Muscle of leg (tissue), 11 donors: ENCODE data around the gene CDH4. TPM values are rescaled to one million over a fixed set of nuclear protein-coding genes. Genes with fewer than 3 reads are reported as not detected.

Experiments used
- DNase-seq: peaks from one replicate; pipeline ENCODE4 v3.0.0; 2013
- H3K27ac ChIP-seq: one replicate; pipeline ENCODE4 v1.5.1; 2013; ENCODE audit warnings: mild to moderate bottlenecking, low read length, control low read depth
- H3K27me3 ChIP-seq: one replicate; pipeline ENCODE4 v1.6.1; 2013; ENCODE audit warnings: low read length; ENCODE audit not compliant: control insufficient read depth, insufficient read depth
- H3K36me3 ChIP-seq: one replicate; pipeline ENCODE4 v1.6.1; 2013; ENCODE audit warnings: low read length; ENCODE audit not compliant: control insufficient read depth, insufficient read depth
- H3K4me1 ChIP-seq: one replicate; pipeline ENCODE4 v1.6.1; 2013; ENCODE audit warnings: low read length; ENCODE audit not compliant: control insufficient read depth, insufficient read depth
- H3K4me3 ChIP-seq: one replicate; pipeline ENCODE4 v1.5.1; 2013; ENCODE audit warnings: low read length, control low read depth
- H3K9me3 ChIP-seq: replicated peaks from 2 replicates; pipeline ENCODE4 v1.6.1; 2013; ENCODE audit warnings: low read depth, low read length; ENCODE audit not compliant: control insufficient read depth
- WGBS: methylation state at CpG from one replicate; pipeline ENCODE4 v1.1.5; 2013; ENCODE audit warnings: missing lambda C conversion rate; ENCODE audit not compliant: insufficient coverage; 5-methylcytosine and 5-hydroxymethylcytosine counted together
- polyA plus RNA-seq, 8 donors: library from polyadenylated mRNA; unstranded; fragments of 120-200 nt; gene quantifications; one replicate each; pipeline versions ENCODE4 v1.2.1 to v1.2.3, GENCODE V29; 2013; ENCODE audit warnings: inconsistent platforms in 1 of 8, low replicate concordance in 1 of 8; ENCODE audit not compliant: insufficient read length in 8 of 8, insufficient read depth in 1 of 8
- total RNA-seq: library from RNA; stranded (reverse); fragments of 120-200 nt; gene quantifications from one replicate; pipeline ENCODE4 v1.2.4, GENCODE V29; 2013

Gene CDH4
- total and polyA plus RNA-seq, 9 donors, result 0.66 to 1.4 (median 1.2) TPM

GRCh38 chr20:61837200-61837599, 585.1 kb downstream of the CDH4 start:
- WGBS, result 69% methylated on average over 4 of the region's 9 CpGs
- peaks cover 5% of the 10 kb centered on the region for H3K4me1 ChIP-seq
- no peaks in the 10 kb centered on the region for H3K9me3 ChIP-seq
- H3K4me3 ChIP-seq, result no peak overlapping the region
- no peak for DNase-seq
- no peaks in the 10 kb centered on the region for H3K27me3 ChIP-seq
- H3K27ac ChIP-seq, result no peak overlapping the region
- H3K36me3 ChIP-seq, result no peaks in the 10 kb centered on the region

DNA sequence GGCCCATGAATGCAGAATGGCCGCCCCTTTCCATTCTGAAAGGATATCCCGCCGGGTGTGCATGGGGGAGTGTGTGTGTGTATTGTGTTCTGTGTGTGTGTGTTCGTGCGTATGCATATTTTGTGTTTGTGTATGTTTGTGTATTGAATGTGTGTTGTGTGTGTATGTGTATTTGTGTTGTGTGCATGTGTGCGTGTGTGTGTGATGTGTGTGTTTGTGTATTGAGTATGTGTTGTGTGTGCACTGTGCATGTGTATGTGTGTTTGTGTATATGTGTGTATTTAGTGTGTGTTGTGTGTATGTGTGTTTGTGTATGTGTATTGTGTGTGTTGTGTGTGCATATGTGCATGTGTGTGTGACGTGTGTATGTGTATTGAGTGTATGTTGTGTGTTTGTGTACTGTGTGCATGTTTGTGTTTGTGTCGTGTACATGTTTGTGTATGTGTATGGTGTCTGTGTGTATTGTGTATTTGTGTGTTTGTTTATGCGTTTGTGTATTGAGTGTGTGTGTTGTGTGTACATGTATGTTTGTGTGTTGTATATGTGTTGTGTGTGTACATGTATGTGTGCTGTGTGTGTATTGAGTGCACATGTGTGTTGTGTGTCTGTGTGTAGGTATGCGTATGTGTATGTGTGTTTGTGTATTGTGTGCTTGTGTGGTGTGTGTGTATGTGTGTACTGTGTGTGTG, 587.3 kb downstream of the CDH4 start:
- Histone ChIP-seq H3K9me3 (no peaks in the 10 kb centered on the region), H3K36me3 (no peaks in the 10 kb centered on the region), H3K27me3 (no peaks in the 10 kb centered on the region), H3K27ac (no peak overlapping the region), H3K4me3 (no peak overlapping the region), H3K4me1 (peaks cover 5% of the 10 kb centered on the region)
- DNase-seq, result no peak
- WGBS, result 89% methylated on average over 10 of the region's 10 CpGs

- peaks cover 7% of the 10 kb centered on the region for H3K4me1 ChIP-seq
- DNase-seq, result peak; percentile 19
- WGBS, result 34% methylated on average over 19 of the region's 26 CpGs
- no peaks in the 10 kb centered on the region for H3K36me3 ChIP-seq
- no peak overlapping the region for H3K4me3 ChIP-seq
- H3K9me3 ChIP-seq, result no peaks in the 10 kb centered on the region
- no peaks in the 10 kb centered on the region for H3K27me3 ChIP-seq
- H3K27ac ChIP-seq, result no peak overlapping the region
Measured at GRCh38 chr20:61839912-61840778, 588.1 kb downstream of the CDH4 start.

DNA sequence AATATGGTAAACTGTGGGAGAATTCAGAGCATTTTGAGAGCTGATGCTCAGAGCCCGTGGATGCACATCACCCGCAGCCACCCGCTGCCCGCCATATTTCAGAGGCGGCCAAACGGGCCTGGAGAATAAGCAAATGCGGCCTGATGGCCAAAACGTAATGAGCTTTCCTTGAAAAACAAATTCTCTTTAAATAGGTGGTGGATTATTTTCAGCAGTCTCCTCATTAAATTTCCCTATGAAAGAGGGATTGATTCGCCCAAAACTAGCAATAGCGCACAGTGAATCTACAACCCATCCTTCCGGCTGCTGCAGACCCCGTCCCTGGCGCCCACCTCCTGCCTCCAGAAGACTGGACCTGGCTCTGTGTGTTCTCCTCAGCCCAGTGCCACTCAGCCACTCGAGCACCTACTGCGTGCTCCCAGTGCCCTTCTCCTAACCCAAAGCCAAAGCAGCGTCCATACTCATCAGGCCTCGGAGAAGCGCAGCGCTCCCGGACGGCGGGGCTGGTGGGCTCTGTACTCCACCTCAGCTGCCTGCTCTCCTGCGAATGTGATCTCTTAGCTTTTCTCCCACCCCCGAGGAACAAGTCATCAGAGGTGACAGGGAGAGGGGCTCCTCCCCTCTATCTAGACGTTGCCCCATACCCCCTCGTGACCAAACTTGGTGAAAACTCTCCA, 588.9 kb downstream of the CDH4 start:
- no peak overlapping the region for H3K4me3 ChIP-seq
- H3K27me3 ChIP-seq, result peaks cover 2% of the 10 kb centered on the region
- peaks cover 11% of the 10 kb centered on the region for H3K4me1 ChIP-seq
- no peaks in the 10 kb centered on the region for H3K9me3 ChIP-seq
- H3K36me3 ChIP-seq, result no peaks in the 10 kb centered on the region
- 85% methylated on average over 10 of the region's 26 CpGs for WGBS
- H3K27ac ChIP-seq, result no peak overlapping the region
- DNase-seq, result no peak

- Histone ChIP-seq H3K36me3 (no peaks in the 10 kb centered on the region), H3K27ac (no peak overlapping the region), H3K4me1 (peaks cover 11% of the 10 kb centered on the region), H3K9me3 (no peaks in the 10 kb centered on the region), H3K27me3 (peaks cover 4% of the 10 kb centered on the region), H3K4me3 (no peak overlapping the region)
- 70% methylated on average over 17 of the region's 18 CpGs for WGBS
- DNase-seq, result no peak
Measured at GRCh38 chr20:61841551-61841950, 589.5 kb downstream of the CDH4 start.

GRCh38 chr20:61841966-61842365, 589.9 kb downstream of the CDH4 start:
- peak; percentile 28 for DNase-seq
- Histone ChIP-seq H3K27me3 (peaks cover 4% of the 10 kb centered on the region), H3K4me1 (peaks cover 11% of the 10 kb centered on the region), H3K36me3 (no peaks in the 10 kb centered on the region), H3K27ac (no peak overlapping the region), H3K9me3 (no peaks in the 10 kb centered on the region), H3K4me3 (no peak overlapping the region)
- WGBS, result 33% methylated on average over 9 of the region's 9 CpGs

DNA sequence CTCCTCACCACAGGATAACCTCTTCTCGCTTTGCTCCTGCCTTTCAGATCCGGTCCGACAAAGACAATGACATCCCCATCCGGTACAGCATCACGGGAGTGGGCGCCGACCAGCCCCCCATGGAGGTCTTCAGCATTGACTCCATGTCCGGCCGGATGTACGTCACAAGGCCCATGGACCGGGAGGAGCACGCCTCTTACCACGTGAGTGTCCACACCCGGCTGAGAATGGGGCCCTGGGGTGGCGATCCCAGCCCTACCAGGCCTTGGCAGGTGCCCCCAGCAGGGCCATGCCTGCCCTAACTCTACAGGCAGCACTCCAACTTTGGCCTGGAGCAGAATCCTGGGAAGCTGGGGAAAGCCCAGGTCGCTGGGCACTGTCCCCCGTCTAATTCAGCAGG, 592.6 kb downstream of the CDH4 start:
- Histone ChIP-seq H3K4me1 (peaks cover 11% of the 10 kb centered on the region), H3K9me3 (no peaks in the 10 kb centered on the region), H3K27me3 (peaks cover 7% of the 10 kb centered on the region), H3K36me3 (no peaks in the 10 kb centered on the region), H3K4me3 (no peak overlapping the region), H3K27ac (no peak overlapping the region)
- DNase-seq, result no peak
- 89% methylated on average over 17 of the region's 17 CpGs for WGBS

DNA sequence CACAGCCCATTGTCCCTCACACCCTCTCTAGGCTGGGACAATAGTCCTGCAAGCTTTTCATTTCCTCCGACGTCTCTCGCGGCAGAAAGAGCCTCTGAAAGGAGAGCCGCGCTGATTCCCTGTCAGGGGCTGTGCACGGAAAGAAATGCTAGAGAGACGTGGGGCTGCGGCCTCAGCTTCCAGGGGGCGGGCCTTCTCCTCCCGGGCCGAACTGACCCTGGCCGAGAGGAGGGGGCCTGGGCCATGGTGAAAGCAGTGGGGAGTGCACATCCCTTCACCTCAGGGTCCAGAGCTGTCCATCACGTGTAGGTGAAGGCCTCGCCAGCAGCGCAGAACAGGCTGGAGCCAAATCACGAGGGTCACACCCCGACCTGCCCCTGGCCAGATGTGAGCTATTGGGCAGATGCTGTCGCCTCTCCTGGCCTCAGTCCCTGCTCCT, 593.2 kb downstream of the CDH4 start:
- peaks cover 7% of the 10 kb centered on the region for H3K4me1 ChIP-seq
- no peaks in the 10 kb centered on the region for H3K9me3 ChIP-seq
- no peaks in the 10 kb centered on the region for H3K36me3 ChIP-seq
- 17% methylated on average over 18 of the region's 19 CpGs for WGBS
- H3K4me3 ChIP-seq, result no peak overlapping the region
- H3K27me3 ChIP-seq, result peaks cover 9% of the 10 kb centered on the region
- H3K27ac ChIP-seq, result no peak overlapping the region
- DNase-seq, result peak; percentile 13

DNA sequence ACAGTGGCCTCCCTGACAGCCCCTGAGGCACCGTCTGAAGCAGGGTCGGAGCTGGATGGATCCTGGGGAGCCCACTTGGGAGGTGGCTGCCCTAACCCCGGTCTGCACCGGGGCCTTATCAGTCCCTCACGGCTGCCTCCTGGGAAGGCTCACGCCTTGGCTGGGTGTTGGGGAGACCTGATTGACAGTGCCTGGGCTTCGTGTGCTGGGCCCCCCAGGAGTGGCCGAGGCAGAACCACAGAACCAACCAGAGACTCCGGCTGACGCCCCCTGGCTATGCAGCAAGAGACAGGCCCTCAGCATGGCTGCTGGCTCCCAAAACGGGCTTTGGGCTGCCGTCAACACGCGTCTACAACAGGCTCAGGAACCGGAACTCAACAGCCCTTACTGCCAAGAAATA, 594.0 kb downstream of the CDH4 start:
- H3K9me3 ChIP-seq, result no peaks in the 10 kb centered on the region
- no peaks in the 10 kb centered on the region for H3K36me3 ChIP-seq
- no peak overlapping the region for H3K27ac ChIP-seq
- H3K4me3 ChIP-seq, result no peak overlapping the region
- no peak for DNase-seq
- peaks cover 12% of the 10 kb centered on the region for H3K27me3 ChIP-seq
- 86% methylated on average over 10 of the region's 15 CpGs for WGBS
- peaks cover 8% of the 10 kb centered on the region for H3K4me1 ChIP-seq
